GM18909 (cell line): ENCODE results near the gene ELF3.
"Not testable (repeated sequence)": the region's sequence is repeated elsewhere in the genome, so short reads cannot be mapped to it uniquely, and the experiment has no call there.

ENCODE experiments used
- ATAC-seq: cut with Tn5 transposase; IDR thresholded peaks from one replicate; pipeline ENCODE4 v1.9.1; 2021; ENCODE audit warnings: mild to moderate bottlenecking; ENCODE audit not compliant: unreplicated experiment, poor library complexity

The ELF3 gene

GRCh38 chr1:202062636-202063035 lies 52.2 kb downstream of the ELF3 start:
- ATAC-seq = not testable (repeated sequence)

- ATAC-seq = no peak
These were observed 52.7 kb downstream of the ELF3 start for GRCh38 chr1:202063093-202063492.

DNA sequence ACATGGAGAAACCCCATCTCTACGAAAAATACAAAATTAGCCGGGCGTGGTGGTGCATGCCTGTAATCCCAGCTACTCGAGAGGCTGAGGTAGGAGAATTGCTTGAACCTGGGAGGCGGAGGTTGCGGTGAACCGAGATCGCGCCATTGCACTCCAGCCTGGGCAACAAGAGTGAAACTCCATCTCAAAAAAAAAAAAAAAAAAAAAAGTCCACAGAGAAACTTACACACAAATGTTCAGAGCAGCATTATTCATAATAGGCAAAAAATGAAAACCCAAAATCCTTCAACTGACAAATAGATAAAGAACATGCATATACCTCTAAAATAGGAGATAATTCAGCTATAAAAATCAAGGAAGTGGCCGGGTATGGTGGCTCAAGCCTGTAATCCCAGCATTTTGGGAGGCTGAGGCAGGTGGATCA lies 54.5 kb downstream of the ELF3 start:
- not testable (repeated sequence) for ATAC-seq
